Chondrocyte (in vitro differentiated cells): ENCODE results near the gene CDH11. TPM values are rescaled to one million over a fixed set of nuclear protein-coding genes. Genes with fewer than 3 reads are reported as not detected.

Experiments
- DNase-seq: peaks from one replicate; pipeline ENCODE4 v3.0.0; 2021; ENCODE audit warnings: mixed read lengths, low spot score
- H3K27ac Mint-ChIP-seq: one replicate; pipeline ENCODE4 v1.8.0; 2021; ENCODE audit warnings: mild to moderate bottlenecking, moderate library complexity, mixed read lengths; ENCODE audit not compliant: unreplicated experiment
- H3K27me3 Mint-ChIP-seq: 2 replicates; pipeline ENCODE4 v1.8.0; 2021; ENCODE audit warnings: low read depth, mixed read lengths
- H3K36me3 Mint-ChIP-seq: 2 replicates; pipeline ENCODE4 v1.8.0; 2021; ENCODE audit warnings: low read depth, mixed read lengths
- H3K4me1 Mint-ChIP-seq: 2 replicates; pipeline ENCODE4 v1.8.0; 2021; ENCODE audit warnings: low read depth, mild to moderate bottlenecking, mixed read lengths
- H3K4me3 Mint-ChIP-seq: one replicate; pipeline ENCODE4 v1.8.0; 2021; ENCODE audit warnings: mild to moderate bottlenecking, moderate library complexity, mixed read lengths; ENCODE audit not compliant: unreplicated experiment
- H3K9me3 Mint-ChIP-seq: 2 replicates; pipeline ENCODE4 v1.8.0; 2021; ENCODE audit warnings: low read depth, mixed read lengths
- total RNA-seq: library from RNA; stranded (reverse); gene quantifications from 3 replicates; pipeline ENCODE4 v1.2.1, GENCODE V29; 2021
- TF ChIP-seq, protein P1 (sequence below): fragments of 200-600 bp; sonication (generic); IDR thresholded peaks from 2 replicates; pipeline ENCODE4 v1.5.0; 2021; ENCODE audit warnings: antibody characterized with exemption, mild to moderate bottlenecking, moderate library complexity

Gene CDH11
- total RNA-seq, 1 donor from 2014 or later: 936 TPM

DNA sequence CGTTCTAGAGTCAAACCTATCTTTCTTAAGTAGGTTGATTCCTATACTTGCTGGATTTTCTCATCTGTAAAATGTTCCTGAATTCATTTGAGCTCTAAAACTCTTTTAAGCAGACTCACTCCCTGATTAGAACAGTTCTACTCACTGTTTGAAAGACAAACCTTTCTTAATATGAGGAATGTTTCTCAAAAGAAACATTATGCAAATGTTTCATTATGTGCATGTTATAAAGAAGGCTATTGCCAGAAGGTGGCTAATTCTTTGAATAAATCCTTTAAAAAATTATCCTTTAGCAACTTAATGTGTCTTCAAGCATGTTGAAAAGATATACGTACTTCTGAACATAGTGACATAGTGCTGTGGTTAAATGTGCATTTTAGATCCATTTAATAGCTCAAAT, 124.1 kb downstream of the CDH11 start:
- DNase-seq: no peak
- Mint-ChIP-seq H3K27me3 (no peaks in the 10 kb centered on the region), H3K9me3 (peaks cover 4% of the 10 kb centered on the region), H3K27ac (no peak overlapping the region), H3K4me1 (peaks cover 54% of the 10 kb centered on the region), H3K4me3 (no peak overlapping the region), H3K36me3 (peaks cover 56% of the 10 kb centered on the region)
- TF ChIP-seq, protein P1, sequence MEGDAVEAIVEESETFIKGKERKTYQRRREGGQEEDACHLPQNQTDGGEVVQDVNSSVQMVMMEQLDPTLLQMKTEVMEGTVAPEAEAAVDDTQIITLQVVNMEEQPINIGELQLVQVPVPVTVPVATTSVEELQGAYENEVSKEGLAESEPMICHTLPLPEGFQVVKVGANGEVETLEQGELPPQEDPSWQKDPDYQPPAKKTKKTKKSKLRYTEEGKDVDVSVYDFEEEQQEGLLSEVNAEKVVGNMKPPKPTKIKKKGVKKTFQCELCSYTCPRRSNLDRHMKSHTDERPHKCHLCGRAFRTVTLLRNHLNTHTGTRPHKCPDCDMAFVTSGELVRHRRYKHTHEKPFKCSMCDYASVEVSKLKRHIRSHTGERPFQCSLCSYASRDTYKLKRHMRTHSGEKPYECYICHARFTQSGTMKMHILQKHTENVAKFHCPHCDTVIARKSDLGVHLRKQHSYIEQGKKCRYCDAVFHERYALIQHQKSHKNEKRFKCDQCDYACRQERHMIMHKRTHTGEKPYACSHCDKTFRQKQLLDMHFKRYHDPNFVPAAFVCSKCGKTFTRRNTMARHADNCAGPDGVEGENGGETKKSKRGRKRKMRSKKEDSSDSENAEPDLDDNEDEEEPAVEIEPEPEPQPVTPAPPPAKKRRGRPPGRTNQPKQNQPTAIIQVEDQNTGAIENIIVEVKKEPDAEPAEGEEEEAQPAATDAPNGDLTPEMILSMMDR: no peak

DNA sequence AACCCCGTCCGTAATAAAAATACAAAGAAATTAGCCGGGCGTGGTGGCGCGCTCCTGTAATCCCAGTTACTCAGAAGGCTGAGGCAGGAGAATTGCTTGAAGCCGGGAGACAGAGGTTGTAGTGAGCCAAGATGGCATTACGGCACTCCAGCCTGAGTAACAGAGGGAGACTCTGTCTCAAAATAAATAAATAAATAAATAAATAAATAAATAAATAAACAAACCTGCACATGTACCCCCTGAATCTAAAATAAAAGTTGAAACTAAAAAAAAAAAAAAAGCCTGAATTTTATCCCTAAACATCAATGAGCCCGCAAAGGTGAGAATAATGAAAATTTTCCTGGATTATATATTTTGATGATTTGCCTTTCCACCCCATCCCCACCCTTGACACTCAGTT, 124.7 kb downstream of the CDH11 start:
- Mint-ChIP-seq H3K36me3 (peaks cover 54% of the 10 kb centered on the region), H3K27me3 (no peaks in the 10 kb centered on the region), H3K4me1 (peaks cover 48% of the 10 kb centered on the region), H3K9me3 (peaks cover 4% of the 10 kb centered on the region), H3K27ac (peak overlapping the region; percentile 1), H3K4me3 (no peak overlapping the region)
- TF ChIP-seq, protein P1: no peak
- no peak for DNase-seq

DNA sequence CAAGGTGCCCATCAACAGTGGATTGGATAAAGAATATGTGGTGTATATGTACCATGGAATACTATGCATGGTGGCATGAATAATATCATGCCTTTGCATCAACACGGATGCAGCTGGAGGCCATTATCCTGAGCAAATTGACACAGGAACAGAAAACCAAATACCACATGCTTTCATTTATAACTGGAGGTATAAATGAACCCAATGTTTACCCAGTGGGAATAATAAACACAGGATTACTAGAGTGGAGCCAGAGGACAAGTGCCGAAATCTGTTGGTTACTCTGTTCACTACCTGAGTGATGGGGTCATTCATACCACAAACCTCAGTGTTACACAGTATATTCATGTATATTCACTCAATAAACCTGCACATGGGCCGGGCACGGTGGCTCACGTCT, 125.2 kb downstream of the CDH11 start:
- Mint-ChIP-seq H3K9me3 (peaks cover 4% of the 10 kb centered on the region), H3K36me3 (peaks cover 56% of the 10 kb centered on the region), H3K4me3 (no peak overlapping the region), H3K27me3 (no peaks in the 10 kb centered on the region), H3K27ac (no peak overlapping the region), H3K4me1 (peaks cover 43% of the 10 kb centered on the region)
- no peak for DNase-seq
- TF ChIP-seq, protein P1: no peak

DNA sequence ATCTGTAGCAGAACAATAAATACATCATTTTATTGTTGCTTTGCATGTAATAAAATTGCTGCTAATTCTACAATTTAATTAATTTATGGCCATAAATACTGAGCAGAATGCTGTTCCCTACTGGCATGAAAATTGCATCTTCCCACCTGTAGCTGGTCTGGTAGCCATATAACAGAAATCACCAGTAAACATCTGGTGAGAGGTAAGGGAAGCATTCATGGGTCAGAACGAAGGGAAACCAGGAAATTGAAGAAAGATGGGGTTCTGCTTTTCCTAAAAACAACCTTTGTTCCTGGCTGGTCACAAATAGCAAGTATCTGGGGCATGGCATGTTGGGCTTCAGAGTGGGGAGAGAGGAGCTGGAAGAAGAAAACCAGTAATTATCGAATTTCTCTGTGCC, 128.4 kb downstream of the CDH11 start:
- Mint-ChIP-seq H3K36me3 (peaks cover 68% of the 10 kb centered on the region), H3K4me1 (peaks cover 48% of the 10 kb centered on the region), H3K27me3 (no peaks in the 10 kb centered on the region), H3K27ac (peak overlapping the region; percentile 54), H3K4me3 (no peak overlapping the region), H3K9me3 (peaks cover 4% of the 10 kb centered on the region)
- no peak for DNase-seq
- TF ChIP-seq, protein P1: no peak

DNA sequence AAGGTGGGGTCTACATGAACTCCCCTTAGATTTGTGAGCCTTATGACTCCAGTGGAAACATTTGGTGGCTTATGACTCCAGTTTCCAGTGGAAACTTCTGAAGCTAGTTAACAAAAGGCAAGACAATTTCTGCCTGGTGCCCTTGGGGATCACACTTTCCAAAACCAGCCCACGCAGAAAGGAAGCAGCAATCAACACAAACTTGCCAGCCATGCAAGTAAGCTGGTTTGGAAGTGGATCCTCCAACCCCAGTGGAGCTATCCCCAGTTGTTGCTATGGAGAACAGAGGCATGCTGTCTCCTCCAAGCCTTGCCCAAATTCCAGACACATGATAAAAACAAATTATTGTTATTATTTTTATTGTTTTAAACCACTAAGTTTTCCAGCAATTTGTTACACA, 130.9 kb downstream of the CDH11 start:
- TF ChIP-seq, protein P1: no peak
- no peak overlapping the region for H3K4me3 Mint-ChIP-seq
- no peak for DNase-seq
- H3K27ac Mint-ChIP-seq: no peak overlapping the region
- peaks cover 3% of the 10 kb centered on the region for H3K9me3 Mint-ChIP-seq
- H3K27me3 Mint-ChIP-seq: no peaks in the 10 kb centered on the region
- peaks cover 76% of the 10 kb centered on the region for H3K36me3 Mint-ChIP-seq
- peaks cover 65% of the 10 kb centered on the region for H3K4me1 Mint-ChIP-seq
